GM19238 (cell line): ENCODE measurements around the gene KCNMB2.
"Not testable (repeated sequence)": the region's sequence is repeated elsewhere in the genome, so short reads cannot be mapped to it uniquely, and the experiment has no call there.

ENCODE experiments used
- DNase-seq: peaks from one replicate; pipeline ENCODE4 v3.0.0; 2011; ENCODE audit warnings: low spot score; ENCODE audit not compliant: insufficient read length

KCNMB2 gene

DNA sequence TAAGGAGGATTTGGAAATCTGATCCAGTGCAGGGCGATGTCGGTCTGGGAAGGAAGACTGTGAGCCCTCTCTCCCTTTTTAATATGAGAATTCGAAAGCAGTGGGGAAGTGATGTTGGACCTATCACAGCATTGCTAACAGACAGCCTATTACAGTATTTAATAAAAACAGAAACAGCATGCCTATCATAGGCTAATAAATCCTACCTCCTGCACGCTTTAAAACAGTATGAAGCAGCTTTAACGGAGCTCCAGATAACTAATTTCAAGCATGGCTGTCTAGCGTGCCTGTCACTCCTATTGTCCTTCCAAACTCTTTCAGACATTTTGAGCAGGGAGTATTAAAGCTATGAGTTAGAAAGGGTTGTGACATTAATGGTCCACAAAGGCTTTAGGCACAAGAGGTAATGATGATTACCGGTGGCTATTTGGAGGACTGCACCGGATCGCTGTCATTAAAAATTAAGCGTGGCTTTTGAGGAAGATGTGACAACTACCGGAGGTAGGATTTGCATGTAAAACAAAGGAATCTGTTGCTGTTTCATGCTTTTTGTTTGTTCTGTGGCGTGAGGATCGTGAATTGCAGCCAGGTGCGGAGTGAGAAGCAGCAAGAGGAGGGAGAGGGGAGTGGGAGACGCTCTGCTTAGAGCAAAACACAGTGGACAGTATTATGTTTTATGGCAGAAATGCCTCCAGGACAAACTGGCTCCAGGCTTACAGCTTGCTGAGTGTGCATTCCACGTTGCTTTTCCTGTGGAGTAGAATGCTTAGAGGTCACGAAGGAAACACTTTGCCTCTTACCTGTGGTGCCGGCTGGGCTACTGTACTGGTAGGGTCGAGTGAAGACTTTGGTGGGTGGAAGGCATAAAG lies at the start of gene KCNMB2:
KCNMB2 (plus strand) TSS at position 226 of the 869 bp plus-strand sequence.
- no peak for DNase-seq

DNA sequence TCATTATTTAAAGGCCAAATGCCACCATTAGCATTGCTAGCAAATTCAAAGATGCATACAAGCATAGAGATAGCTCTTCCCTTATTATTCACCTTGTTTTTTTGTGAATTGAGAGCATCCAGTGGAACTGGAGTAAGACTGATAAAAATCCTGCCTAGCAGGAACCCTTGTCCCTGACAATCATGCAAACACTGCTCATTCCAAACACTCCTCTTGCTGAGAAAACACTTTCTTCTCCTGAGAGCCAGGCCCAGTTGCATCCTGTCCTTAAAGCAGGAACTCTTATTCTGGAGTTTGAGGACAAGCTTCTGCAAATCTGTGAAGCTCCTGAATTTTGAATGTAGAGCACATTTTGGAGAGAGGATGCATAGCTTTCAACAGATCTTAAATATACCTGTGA lies 49.3 kb upstream of the KCNMB2 start:
- DNase-seq: no peak

DNA sequence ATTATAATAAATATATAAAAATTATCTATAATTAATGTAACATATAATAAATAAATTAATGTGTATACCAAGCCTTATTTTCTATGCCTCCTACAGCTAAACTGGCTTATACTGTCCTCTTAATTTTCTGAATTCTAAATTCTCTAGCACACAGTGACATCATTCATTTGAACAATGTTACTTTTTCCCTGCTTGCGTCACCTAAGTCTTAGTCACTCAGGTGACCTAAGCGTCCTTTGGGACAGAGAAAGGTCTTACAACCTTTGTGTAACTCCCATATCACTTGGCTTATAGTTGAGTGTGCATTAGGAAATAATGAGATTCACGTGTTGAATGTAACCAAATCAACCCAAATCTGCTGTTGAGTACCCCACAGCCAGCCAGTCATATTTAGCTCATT lies 48.5 kb upstream of the KCNMB2 start:
- DNase-seq: no peak

DNA sequence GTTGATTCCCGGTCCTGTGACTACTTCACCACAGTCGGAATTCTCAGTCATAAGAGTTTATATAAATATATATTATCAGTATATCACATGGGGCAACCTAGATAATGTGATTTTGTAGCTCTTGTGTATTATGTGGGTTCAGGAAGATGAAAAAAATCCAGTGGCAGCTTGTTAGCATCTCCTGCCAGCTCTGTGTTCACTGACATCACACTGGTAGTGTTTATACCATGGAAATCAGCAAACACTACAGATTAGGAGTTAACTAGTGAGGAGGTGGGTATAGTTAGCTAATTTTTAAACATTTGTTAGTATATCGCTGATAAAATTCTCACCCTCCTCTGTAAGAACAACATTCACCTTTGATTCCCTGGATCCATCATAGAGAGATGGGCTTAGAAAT lies 44.5 kb upstream of the KCNMB2 start:
- DNase-seq: no peak

- no peak for DNase-seq
Measured at GRCh38 chr3:178492491-178492890, 43.7 kb upstream of the KCNMB2 start.

DNA sequence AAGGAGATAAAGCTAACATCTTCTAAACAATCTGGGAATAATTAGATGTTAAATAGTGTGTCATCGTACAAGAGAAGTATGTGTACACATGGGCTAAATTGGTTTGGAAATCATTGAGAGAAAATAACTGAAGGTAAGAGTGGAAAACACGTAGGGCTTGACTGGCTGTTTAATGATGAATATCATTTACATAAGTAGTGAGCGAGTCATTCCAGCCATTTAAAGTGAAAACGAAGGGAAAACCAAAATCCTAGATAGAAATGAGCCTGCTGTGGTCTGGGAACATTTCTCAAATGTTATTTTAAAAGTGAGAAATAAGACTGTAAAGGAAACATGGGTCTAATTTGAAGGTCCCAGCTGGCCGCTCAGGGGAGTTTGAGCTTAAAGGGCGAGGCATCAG lies 41.9 kb upstream of the KCNMB2 start:
- DNase-seq: no peak

GRCh38 chr3:178496911-178497310 lies 39.3 kb upstream of the KCNMB2 start:
- no peak for DNase-seq

DNA sequence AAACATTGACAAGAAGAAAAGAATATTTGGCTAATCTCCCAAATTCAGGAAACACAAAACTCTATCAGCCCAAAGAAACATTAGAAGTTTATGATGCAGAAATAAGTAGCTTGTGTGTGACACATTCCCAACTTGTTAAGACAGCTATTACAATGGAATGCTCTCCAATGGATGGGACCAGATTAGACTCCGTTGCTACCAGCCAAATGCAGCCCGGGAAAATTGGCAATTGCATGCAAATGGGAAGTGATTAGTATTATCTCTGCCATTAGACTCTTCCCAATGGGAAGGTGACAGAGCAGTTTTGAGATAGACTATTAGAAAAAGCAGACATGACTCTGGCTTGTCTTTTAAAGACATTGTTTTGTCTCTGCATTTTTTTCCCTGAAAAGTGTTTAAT lies 37.4 kb upstream of the KCNMB2 start:
- no peak for DNase-seq

DNA sequence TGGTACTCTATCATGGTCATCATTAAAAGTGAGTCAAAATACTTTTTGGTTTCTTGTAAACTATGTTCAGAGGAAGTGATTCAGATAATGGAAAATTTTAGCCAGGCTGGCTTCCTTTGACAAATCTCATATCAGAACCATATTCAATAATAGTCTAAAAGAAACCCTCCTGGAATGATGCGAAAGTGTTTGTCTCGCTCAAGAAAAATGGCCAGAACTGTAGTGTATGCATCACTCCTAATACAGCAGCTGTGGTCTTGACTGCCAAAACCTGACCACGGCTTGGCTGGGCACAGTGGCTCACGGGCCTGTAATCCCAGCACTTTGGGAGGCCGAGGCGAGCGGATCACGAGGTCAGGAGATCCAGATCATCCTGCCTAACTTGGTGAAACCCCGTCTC lies 35.6 kb upstream of the KCNMB2 start:
- DNase-seq: no peak

DNA sequence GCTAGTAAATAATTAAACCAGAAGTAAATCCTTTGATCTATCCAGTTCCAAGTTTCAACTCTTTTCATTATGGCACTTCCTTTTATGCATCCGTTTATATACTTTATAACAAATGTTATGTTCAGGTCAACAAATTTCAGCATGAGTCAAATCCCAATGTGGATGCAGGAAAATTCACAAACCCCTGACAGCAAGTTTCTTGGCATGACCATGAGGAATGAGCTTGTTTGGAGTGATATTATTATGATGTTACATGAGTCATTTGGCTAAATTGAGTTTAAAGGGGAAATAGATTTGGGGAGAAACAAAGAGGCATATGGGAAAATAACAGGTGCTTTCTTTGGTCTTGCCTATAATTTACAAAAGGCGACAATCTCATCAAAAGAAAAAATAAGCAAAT lies 32.1 kb upstream of the KCNMB2 start:
- no peak for DNase-seq

DNA sequence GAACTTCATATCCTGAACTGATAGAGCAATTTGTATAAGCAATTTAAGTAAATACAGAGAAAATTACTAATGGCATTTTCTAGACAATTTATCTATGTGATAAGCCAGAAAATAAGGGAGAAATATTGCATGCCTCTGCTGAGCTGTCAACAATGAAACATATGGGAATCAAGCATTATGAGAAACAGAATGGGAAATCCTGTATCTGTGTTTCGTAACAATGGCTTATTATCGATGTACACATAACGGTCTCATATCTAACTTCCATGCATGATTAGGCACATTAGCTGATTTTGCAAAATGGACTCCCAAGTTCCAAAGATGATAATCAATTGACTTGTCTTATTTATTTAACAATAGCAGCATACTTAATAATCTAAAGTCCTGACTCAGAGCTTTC lies 30.4 kb upstream of the KCNMB2 start:
- DNase-seq: no peak

DNA sequence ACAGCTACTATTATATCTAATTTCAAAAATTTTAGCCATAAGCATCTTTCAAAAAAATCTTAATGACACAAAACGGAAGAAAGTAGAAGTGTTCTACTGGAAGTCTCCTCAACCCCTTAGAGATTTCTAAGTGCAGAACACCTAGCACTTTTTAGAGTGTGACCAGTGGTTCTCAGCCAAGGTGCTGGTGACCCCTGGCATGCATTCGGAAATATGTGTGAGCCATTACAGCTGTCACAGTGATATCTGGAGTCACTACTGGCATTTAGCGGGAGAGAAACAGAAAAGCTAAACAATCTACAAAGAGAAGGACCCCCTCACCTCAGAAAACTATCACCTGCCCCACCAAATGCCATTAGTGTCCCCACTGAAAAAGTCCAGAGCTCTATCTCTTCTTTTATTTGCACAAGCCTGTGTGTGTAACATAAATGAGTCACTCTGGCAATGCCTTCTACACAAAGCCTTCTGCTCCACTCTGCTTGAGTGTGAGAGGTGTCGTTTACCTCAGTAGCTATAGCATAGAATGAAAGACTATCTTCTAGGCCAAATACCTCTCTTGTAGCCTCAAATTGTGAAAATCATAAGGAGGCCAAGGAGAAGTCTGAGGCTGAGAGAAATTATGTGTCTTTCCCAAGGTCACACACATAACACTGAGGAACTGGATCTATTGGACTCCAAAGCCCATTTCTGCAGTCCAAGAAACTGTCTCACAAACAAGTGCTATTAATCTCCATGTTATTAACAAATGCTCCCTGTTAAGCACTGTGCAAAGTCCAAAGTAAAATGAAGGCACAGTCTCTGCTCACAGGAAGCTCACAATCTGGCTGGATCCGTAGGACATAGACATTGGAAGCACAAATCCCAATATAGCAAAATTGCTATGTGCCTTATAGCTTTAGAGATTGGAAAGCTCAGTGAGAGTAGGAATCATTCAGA lies 28.5 kb upstream of the KCNMB2 start:
- no peak for DNase-seq

- DNase-seq: no peak
Measured at GRCh38 chr3:178508443-178508825, 27.8 kb upstream of the KCNMB2 start.

- DNase-seq: no peak
Measured at GRCh38 chr3:178510496-178510895, 25.7 kb upstream of the KCNMB2 start.

- DNase-seq: no peak
Measured at GRCh38 chr3:178512647-178513046, 23.6 kb upstream of the KCNMB2 start.

DNA sequence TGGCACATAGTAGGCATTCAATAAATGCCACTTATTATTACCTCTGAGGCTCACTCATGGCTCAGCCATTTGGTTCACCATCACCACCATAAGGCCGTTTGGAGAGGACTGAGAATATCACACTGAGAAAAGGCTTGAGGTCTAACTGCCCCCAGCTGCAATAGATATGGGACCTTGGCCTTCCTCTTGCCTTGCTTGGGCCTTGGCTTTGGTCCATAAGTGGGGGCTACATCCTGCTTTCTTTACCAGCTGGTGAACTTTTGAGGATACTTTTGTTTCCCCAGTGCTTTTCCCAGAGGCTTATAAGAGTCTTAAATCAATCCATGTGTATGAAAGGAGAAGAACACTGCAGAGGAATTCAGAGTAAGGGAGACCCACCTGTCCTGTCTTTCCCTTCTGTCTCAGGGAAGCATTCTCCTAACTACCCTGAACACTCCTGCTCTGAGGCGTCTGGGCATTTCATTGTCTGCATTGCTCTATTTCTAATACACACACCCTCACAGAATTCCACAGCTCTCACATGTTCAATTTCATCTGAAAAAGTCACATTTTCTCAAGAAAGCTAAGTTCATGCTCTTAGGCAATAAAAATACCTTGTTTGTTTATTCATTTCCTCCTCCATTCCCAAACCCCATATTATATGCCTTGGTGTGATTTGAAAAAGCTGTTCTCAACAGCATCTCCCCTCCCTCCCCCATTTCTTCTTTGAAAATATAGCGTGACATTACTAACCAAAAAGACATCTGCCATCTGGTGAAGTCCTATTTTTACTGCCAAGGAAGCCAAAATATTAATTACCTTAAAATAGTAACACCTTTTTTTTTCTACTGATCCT lies 22.5 kb upstream of the KCNMB2 start:
- DNase-seq: no peak

DNA sequence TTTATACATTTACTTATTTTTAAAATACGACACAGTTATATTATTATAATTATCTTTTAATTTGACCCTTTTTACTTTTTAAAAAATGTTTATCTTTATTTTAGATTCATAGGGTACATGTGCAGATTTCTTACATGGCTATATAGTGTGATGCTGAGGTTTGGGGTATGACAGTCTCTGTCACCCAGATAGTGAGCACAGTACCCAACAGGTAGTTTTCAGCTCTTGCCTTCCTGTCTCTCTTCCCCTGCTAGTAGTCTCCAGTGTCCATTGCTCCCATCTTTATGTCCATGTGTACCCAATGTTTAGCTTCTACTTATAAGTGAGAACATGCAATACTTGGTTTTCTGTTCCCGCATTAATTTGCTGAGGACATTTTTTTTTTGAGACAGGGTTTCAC lies 21.8 kb upstream of the KCNMB2 start:
- DNase-seq: no peak

DNA sequence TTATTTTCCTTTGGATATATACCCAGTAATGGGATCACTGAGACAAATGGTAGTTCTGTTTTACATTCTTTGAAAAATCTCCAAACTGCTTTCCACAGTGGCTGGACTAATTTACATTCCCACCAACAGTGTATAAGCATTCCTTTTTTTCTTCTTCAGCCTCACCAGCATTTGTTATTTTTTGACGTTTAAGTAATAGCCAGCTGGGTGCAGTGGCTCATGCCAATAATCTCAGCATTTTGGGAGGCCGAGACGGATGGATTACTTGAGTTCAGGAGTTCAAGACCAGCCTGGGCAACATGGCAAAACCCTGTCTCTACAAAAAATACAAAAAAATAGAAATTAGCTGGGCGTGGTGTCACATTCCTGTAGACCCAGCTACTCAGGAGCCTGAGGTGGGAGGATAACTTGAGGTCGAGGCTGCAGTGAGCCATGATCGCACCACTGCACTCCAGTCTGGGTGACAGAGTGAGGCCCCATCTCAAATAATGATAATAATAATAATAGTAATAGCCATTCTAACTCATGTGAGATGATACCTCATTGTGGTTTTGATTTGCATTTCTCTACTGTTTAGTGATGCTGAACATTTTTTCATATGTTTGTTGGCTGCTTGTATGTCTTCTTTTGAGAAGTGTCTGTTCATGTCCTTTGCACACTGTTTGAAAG lies 21.0 kb upstream of the KCNMB2 start:
- not testable (repeated sequence) for DNase-seq

DNA sequence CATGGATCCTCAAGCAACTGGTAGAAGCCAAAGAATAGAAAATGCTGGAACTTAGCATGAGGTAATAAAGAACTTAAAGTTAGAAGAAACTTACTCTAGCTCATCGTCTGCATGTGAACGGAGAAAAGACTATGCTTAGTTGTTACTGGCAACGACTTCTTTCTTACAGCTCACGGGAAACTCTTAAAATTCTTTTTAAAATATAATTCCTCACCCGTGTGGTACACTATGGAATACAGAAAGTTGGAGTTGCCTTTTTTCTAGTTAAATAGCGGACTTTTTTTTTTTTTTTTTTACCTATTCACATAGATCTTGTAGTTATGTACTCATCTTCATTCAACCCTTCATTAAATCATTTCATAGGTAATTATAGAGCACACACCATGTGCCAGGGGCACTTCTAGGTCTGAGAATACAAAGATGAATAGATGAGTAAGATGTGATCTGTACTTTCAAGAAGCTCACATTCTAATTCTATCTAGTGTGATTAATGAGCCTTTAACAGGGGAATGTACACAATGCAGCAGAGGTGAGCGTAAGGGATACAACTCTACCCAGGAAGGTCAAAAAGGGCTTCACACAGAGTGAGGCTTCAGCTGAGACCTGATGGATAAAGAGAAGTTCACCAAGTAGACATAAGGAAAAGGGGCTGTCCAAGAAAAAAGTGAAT lies 18.4 kb upstream of the KCNMB2 start:
- DNase-seq: no peak

DNA sequence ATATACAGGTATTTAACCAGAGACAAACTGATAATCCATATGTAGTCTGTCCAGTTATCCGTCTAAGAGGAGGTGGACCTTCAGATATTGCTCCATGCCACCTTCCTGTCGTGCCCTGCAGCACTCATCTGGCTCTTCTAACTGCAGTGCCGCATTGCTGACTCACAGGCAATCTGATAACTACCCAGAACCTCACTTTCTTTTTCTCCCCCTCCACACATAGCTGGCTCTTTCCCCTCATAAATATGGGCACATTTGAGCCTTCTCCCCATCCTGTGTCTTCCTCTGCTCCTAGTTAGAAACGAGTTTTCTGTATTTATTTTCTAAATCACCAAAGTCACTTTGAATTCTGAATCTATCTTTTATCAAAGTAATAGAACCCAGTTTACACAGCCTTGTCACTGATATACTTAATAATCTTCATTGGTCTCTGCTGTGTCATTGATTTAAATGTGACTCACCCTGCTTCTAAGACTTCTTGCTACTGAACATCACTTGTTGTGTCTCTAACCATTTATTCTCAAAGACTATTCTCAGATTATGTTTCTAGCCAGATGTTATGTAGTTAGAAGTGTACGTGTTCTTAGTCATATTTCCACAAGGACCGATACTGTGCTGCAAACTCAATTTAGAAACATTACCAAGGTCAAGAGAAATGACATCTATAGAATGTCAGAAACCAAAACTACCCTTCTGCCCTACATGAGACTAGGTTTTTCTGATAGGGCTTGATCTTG lies 17.4 kb upstream of the KCNMB2 start:
- no peak for DNase-seq
